ENCODE data around the gene LGMN. TPM values are rescaled to one million over a fixed set of nuclear protein-coding genes. Genes with fewer than 3 reads are reported as not detected.
A peak's percentile ranks its signal among the peaks of the same experiment; 100 is the strongest.
"Not testable (repeated sequence)": the region's sequence is repeated elsewhere in the genome, so short reads cannot be mapped to it uniquely, and the experiment has no call there.

The LGMN gene
- total RNA-seq, 8 experiments from 2014 or later, result 15.2 to 312 (median 54.8) TPM

GRCh38 chr14:92755495-92755894, 7.1 kb upstream of the LGMN start:
- ATAC-seq (replicated peaks in 6 of 8), result peak in 6 of 8 experiments; percentile 27 to 75 (median 56)
- Histone ChIP-seq H3K27ac (no peak overlapping the region), H3K4me1 (replicated peaks in 1 of 2) (peaks cover 0 to 2% of the 10 kb centered on the region in 2 donors), H3K4me3 (no peak overlapping the region)
- WGBS, 10 experiments, result 60 to 100% (median 84%) methylated on average over 1 to 3 of the region's 3 CpGs; no CpG with 5 or more reads in 3 of the 10 experiments
- in situ Hi-C loops (cut with MboI; ENCODE audit: low pct_unique_long_range_greater_than_20kb in 2 of 9, low sequenced_read_pairs in 9 of 9, unreplicated experiment in 9 of 9), result no loop called here

DNA sequence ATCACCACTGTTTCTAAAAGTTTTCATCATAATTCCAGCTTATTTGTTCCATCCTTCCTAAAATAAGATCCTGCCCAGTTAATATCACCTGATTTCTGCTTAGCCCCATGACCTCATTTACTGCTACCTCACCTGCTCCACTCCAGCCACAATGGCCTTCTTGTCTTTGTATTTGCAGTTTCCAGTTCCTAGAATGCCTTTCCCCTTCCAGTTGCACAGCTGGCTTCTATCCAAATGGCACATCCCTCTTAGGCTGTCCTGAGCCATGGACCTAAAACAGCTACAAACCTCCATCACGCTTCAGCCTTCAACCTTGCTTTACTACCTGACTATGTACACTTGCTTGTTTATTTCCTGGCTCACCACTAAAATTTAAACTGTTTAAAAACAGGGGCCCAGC, 6.5 kb upstream of the LGMN start:
- no peak overlapping the region for H3K4me3 ChIP-seq
- no peak overlapping the region for H3K27ac ChIP-seq
- H3K4me1 ChIP-seq (replicated peaks in 1 of 2), result peaks cover 0 to 2% of the 10 kb centered on the region in 2 donors
- in situ Hi-C loops (cut with MboI; ENCODE audit: low pct_unique_long_range_greater_than_20kb in 2 of 9, low sequenced_read_pairs in 9 of 9, unreplicated experiment in 9 of 9), result no loop called here
- 60 to 83% (median 71%) methylated on average over 1 of the region's 1 CpG; no CpG with 5 or more reads in 5 of the 10 experiments for WGBS, 10 experiments
- ATAC-seq (replicated peaks in 6 of 8), result peak in 3 of 8 experiments; percentile 7 to 35 (median 26)

GRCh38 chr14:92753250-92753649, 4.8 kb upstream of the LGMN start:
- no peak overlapping the region for H3K27ac ChIP-seq
- ATAC-seq (replicated peaks in 6 of 8), result no peak
- peaks cover 0 to 2% of the 10 kb centered on the region in 2 donors for H3K4me1 ChIP-seq (replicated peaks in 1 of 2)
- in situ Hi-C loops (cut with MboI; ENCODE audit: low pct_unique_long_range_greater_than_20kb in 2 of 9, low sequenced_read_pairs in 9 of 9, unreplicated experiment in 9 of 9), result no loop called here
- 60 to 100% (median 80%) methylated on average over 1 to 5 of the region's 5 CpGs; no CpG with 5 or more reads in 3 of the 10 experiments for WGBS, 10 experiments
- H3K4me3 ChIP-seq, result no peak overlapping the region

DNA sequence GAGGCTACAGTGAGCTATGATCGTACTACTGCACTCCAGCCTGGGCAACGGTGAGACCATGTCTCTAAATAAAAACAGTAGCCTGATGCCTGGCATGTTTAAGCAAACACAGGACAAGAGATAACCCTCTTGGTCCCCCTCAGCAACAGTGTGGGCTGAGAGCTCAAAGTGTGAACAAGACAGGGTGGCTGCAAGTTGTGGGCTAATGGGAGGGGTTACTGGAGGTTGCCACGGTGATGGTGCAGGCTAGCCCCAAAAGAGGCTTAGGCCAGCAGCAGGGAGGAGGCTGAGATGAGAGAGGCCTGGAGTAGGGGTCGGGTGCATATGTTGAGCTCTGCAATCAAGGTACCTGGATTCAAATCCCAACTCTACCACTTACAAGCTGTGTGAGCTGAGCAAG, 3.4 kb upstream of the LGMN start:
- Histone ChIP-seq H3K4me3 (no peak overlapping the region), H3K4me1 (replicated peaks in 1 of 2) (peaks cover 0 to 2% of the 10 kb centered on the region in 2 donors), H3K27ac (no peak overlapping the region)
- in situ Hi-C loops (cut with MboI; ENCODE audit: low pct_unique_long_range_greater_than_20kb in 2 of 9, low sequenced_read_pairs in 9 of 9, unreplicated experiment in 9 of 9), result no loop called here
- ATAC-seq (replicated peaks in 6 of 8), result no peak
- 0 to 83% (median 60%) methylated on average over 1 to 2 of the region's 4 CpGs; no CpG with 5 or more reads in 3 of the 10 experiments for WGBS, 10 experiments

DNA sequence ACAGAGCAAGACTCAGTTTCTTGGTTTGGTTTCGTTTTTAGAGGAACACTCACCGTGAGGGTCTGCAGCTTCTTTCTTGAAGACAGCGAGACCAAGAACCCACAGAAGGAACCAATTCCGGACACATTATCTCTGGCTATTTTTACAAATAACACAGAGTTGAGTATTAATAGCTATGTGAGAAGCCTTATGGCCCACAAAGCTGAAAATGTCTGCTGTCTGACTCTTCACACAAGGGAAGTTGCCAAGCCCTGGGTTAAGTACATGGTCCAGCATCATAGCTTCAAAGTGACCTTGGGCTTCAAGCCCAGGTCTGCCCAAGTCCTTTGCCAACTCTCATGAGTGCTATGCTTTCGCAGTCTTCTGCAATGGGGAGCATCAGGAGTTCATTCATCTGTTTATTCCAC, 2.6 kb upstream of the LGMN start:
- 69 to 100% (median 87%) methylated on average over 1 to 5 of the region's 5 CpGs; no CpG with 5 or more reads in 5 of the 10 experiments for WGBS, 10 experiments
- in situ Hi-C loops (cut with MboI; ENCODE audit: low pct_unique_long_range_greater_than_20kb in 2 of 9, low sequenced_read_pairs in 9 of 9, unreplicated experiment in 9 of 9), result no loop called here
- ATAC-seq (replicated peaks in 6 of 8), result no peak
- H3K27ac ChIP-seq, result no peak overlapping the region
- H3K4me1 ChIP-seq (replicated peaks in 1 of 2), result peaks cover 0 to 2% of the 10 kb centered on the region in 2 donors
- no peak overlapping the region for H3K4me3 ChIP-seq

GRCh38 chr14:92750222-92750728, 1.8 kb upstream of the LGMN start:
- in situ Hi-C loops (cut with MboI; ENCODE audit: low pct_unique_long_range_greater_than_20kb in 2 of 9, low sequenced_read_pairs in 9 of 9, unreplicated experiment in 9 of 9); ATAC-seq (replicated peaks in 6 of 8); H3K4me1 ChIP-seq (replicated peaks in 1 of 2); H3K27ac ChIP-seq; H3K4me3 ChIP-seq: not testable (repeated sequence)
- 50 to 100% (median 81%) methylated on average over 1 to 8 of the region's 10 CpGs; no CpG with 5 or more reads in 2 of the 10 experiments for WGBS, 10 experiments

GRCh38 chr14:92747701-92748258, 647 bp downstream of the LGMN start:
- peak overlapping the region; percentile 53 to 78 (median 67) for H3K4me3 ChIP-seq
- no peak overlapping the region for H3K27ac ChIP-seq
- in situ Hi-C loops (cut with MboI; ENCODE audit: low pct_unique_long_range_greater_than_20kb in 2 of 9, low sequenced_read_pairs in 9 of 9, unreplicated experiment in 9 of 9), result no loop called here
- no peaks in the 10 kb centered on the region for H3K4me1 ChIP-seq (replicated peaks in 1 of 2)
- ATAC-seq (replicated peaks in 6 of 8), result peak in 4 of 8 experiments; percentile 0 to 4 (median 1)
- WGBS, 10 experiments, result 0 to 40% (median 5%) methylated on average over 1 to 11 of the region's 16 CpGs; no CpG with 5 or more reads in 1 of the 10 experiments

- WGBS, 10 experiments, result 0 to 100% (median 82%) methylated on average over 1 to 2 of the region's 2 CpGs
- Histone ChIP-seq H3K4me3 (no peak overlapping the region), H3K27ac (no peak overlapping the region), H3K4me1 (replicated peaks in 1 of 2) (no peaks in the 10 kb centered on the region)
- in situ Hi-C loops (cut with MboI; ENCODE audit: low pct_unique_long_range_greater_than_20kb in 2 of 9, low sequenced_read_pairs in 9 of 9, unreplicated experiment in 9 of 9), result no loop called here
- no peak for ATAC-seq (replicated peaks in 6 of 8)
Measured at GRCh38 chr14:92744198-92744597, 4.2 kb downstream of the LGMN start.

DNA sequence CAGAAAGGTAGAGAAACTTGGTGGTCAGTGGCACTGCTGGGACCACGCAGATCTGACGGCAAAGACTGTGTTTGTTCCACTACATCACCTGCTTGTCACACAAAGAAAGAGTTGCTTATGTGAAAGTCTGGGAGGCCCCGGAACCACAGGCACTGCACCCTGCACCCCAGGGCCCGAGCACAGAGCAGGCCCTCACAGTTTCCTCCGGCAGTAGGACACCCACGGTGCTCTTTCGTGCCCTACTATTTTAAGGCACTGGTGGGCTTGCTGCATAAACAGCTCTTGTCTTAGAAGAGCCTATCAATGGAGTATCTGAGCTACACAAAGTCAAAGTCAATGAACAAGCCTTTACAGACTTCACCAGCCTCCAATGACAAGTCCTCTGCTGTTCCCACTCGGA, 8.0 kb downstream of the LGMN start:
- in situ Hi-C loops (cut with MboI; ENCODE audit: low pct_unique_long_range_greater_than_20kb in 2 of 9, low sequenced_read_pairs in 9 of 9, unreplicated experiment in 9 of 9), result no loop called here
- ATAC-seq (replicated peaks in 6 of 8), result no peak
- no peak overlapping the region for H3K4me3 ChIP-seq
- H3K4me1 ChIP-seq (replicated peaks in 1 of 2), result no peaks in the 10 kb centered on the region
- 92 to 100% (median 100%) methylated on average over 2 to 4 of the region's 8 CpGs; no CpG with 5 or more reads in 6 of the 10 experiments for WGBS, 10 experiments
- H3K27ac ChIP-seq, result no peak overlapping the region

DNA sequence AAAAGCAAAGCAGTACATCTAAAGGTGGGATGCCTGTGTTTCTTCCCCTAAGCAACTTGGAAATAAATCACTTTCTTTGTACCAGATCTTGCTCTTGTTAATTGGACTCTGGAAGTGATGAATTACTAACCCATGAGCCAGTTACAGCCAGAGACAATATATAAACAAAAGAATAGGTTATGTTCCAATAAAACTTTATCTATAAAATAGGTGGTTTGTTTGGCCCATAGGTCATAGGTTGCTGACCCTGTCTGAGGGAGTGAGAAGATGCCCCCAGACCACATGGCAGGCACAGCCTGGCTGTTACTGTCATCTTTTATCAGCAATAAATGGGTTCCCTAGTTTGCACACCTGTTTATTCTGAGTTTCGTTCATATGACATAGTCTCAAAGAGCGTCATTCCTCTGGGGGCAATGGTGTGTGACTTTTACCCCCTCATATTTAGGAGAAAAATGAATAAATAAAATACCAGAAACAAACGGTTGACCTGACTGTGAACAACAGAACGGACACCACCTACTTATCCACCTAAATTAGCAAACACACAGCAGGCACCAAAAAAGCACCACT, 10.7 kb downstream of the LGMN start:
- no peak for ATAC-seq (replicated peaks in 6 of 8)
- WGBS, 10 experiments, result 48 to 100% (median 81%) methylated on average over 2 to 4 of the region's 4 CpGs; no CpG with 5 or more reads in 1 of the 10 experiments
- no peak overlapping the region for H3K27ac ChIP-seq
- in situ Hi-C loops (cut with MboI; ENCODE audit: low pct_unique_long_range_greater_than_20kb in 2 of 9, low sequenced_read_pairs in 9 of 9, unreplicated experiment in 9 of 9), result no loop called here
- no peak overlapping the region for H3K4me3 ChIP-seq
- no peaks in the 10 kb centered on the region for H3K4me1 ChIP-seq (replicated peaks in 1 of 2)

GRCh38 chr14:92737206-92737605, 11.2 kb downstream of the LGMN start:
- in situ Hi-C loops (cut with MboI; ENCODE audit: low pct_unique_long_range_greater_than_20kb in 2 of 9, low sequenced_read_pairs in 9 of 9, unreplicated experiment in 9 of 9), result no loop called here
- no peak overlapping the region for H3K27ac ChIP-seq
- 50 to 100% (median 85%) methylated on average over 1 to 4 of the region's 4 CpGs; no CpG with 5 or more reads in 2 of the 10 experiments for WGBS, 10 experiments
- no peak overlapping the region for H3K4me3 ChIP-seq
- ATAC-seq (replicated peaks in 6 of 8), result no peak
- no peaks in the 10 kb centered on the region for H3K4me1 ChIP-seq (replicated peaks in 1 of 2)

- Histone ChIP-seq H3K4me3 (no peak overlapping the region), H3K27ac (no peak overlapping the region), H3K4me1 (replicated peaks in 1 of 2) (no peaks in the 10 kb centered on the region)
- in situ Hi-C loops (cut with MboI; ENCODE audit: low pct_unique_long_range_greater_than_20kb in 2 of 9, low sequenced_read_pairs in 9 of 9, unreplicated experiment in 9 of 9), result no loop called here
- 70 to 100% (median 94%) methylated on average over 1 to 6 of the region's 6 CpGs; no CpG with 5 or more reads in 5 of the 10 experiments for WGBS, 10 experiments
- no peak for ATAC-seq (replicated peaks in 6 of 8)
Measured at GRCh38 chr14:92735344-92735743, 13.1 kb downstream of the LGMN start.

DNA sequence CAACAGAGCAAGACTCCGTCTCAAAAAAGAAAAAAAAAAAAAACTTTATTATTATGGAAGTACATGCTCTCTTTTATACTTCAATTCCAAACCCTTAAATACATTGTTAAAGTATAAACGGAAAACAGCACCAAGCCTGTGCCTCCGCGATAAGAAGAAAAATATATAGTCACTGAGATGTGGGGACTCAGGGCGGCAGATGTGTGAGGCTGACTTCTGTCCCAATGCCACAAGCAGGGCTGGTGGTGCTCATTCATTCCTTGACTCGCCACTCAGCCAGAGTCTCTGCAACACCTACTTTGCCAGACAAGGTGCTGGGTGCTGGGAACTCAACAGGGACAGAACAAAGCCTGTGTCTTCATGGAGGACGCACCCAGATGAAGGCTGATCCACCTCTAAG, 13.8 kb downstream of the LGMN start:
- H3K4me1 ChIP-seq (replicated peaks in 1 of 2), result no peaks in the 10 kb centered on the region
- no peak for ATAC-seq (replicated peaks in 6 of 8)
- 88 to 100% (median 100%) methylated on average over 2 to 5 of the region's 7 CpGs; no CpG with 5 or more reads in 5 of the 10 experiments for WGBS, 10 experiments
- H3K4me3 ChIP-seq, result no peak overlapping the region
- in situ Hi-C loops (cut with MboI; ENCODE audit: low pct_unique_long_range_greater_than_20kb in 2 of 9, low sequenced_read_pairs in 9 of 9, unreplicated experiment in 9 of 9), result no loop called here
- no peak overlapping the region for H3K27ac ChIP-seq
